HG02763 (cell line): ENCODE measurements around the gene LIMA1.
"Not testable (repeated sequence)": the region's sequence is repeated elsewhere in the genome, so short reads cannot be mapped to it uniquely, and the experiment has no call there.

Experiments used
- ATAC-seq: cut with Tn5 transposase; IDR thresholded peaks from one replicate; pipeline ENCODE4 v1.9.1; 2021; ENCODE audit warnings: mild to moderate bottlenecking, moderate library complexity; ENCODE audit not compliant: unreplicated experiment

LIMA1 gene

DNA sequence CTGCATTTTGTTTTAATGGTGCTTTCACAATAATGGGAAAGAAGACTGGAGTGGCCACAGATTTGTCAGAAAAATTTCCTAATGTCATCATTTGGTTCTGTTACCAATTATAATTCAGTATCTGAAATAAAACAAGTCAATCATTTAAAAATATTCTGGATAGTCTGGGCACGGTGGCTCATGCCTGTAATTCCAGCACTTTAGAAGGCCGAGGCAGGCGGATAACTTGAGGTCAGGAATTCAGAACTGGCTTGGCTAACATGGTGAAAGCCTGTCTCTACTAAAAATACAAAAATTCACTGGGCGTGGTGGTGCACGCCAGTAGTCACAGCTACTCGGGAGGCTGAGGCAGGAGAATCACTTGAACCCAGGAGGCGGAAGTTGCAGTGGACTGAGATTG, 4.0 kb upstream of the LIMA1 start:
- no peak for ATAC-seq

DNA sequence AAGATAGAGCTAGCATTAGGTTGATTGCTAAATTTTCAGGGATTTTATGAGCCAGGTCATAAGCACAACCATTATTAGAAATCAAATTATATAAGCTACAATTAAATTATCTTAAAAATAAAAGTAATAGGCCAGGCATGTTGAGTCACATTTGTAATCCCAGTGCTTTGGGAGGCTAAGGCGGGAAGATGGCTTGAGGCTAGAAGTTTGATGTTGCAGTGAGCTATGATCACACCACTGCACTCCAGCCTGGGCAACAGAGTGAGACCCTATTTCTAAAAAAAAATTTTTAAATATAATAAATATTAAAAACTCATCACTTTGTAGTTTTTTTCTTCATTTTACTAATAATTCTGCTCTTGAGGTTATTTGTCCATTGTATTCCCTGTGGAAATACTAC, 1.9 kb upstream of the LIMA1 start:
- ATAC-seq: no peak

DNA sequence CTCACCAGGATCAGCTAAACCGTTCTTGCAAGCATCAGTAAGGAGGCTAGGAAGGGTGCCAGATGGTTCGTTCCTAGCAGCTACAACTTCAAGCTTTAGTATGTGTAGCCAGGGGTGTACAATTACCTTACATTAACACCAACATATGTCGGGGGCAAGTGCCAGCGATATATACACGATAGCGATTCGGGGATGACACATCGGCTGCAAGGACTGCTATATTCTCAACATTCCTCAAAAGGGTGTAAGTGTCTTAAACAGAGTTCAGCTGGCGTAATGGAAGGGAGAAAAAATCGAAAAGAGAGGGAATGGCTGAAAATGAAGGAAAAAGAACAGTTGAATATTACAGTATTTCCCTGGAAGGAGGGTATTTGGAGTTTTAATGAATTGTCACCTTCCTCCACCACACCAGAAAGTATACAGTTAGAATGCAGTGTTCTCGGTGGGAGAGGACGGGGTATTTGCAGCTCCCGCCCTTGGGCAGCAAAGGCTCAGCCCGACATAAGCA, 545 bp downstream of the LIMA1 start:
- peak; percentile 20 for ATAC-seq

GRCh38 chr12:50279501-50279900, 3.8 kb downstream of the LIMA1 start:
- ATAC-seq: no peak

GRCh38 chr12:50276912-50277671, 6.2 kb downstream of the LIMA1 start:
- ATAC-seq: no peak

DNA sequence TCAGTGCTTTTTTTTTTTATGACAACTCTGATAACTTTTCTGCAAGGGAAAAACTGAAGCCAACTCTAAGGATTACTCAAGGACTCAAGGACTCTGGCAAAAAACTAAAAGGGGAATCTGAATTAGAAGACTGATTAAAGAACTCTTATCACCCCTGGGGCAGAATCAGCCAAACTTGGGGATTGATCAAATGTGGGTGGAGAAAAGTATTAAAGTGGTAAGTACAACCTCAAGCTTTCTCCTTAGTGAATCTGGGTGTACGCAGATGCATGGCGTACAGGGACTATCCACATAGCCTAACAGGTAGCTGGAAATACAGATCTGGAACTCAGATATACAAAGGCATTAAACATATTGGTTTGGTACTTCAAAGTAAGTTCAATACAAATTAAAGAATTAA, 7.3 kb downstream of the LIMA1 start:
- no peak for ATAC-seq

DNA sequence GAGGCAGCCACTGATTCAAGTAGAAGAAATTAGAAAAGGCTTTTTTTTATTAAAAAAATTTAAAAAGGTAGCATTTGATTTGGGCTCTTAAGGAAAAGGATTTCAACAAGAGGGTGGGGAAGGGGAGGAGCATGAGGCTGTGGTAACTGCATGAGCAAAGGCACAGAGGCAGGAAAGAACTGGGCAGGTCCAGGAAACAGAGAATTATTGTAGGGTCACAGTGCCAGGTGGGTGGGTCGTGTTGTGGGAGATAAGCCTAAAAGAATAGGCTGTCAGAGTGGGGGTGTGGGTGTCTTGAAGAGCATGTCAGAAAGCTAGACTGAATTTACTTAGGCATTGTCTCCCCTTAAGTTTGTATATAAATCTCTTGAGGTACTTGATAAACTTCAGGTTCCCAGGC, 7.8 kb downstream of the LIMA1 start:
- no peak for ATAC-seq

GRCh38 chr12:50275127-50275526, 8.2 kb downstream of the LIMA1 start:
- ATAC-seq: not testable (repeated sequence)

DNA sequence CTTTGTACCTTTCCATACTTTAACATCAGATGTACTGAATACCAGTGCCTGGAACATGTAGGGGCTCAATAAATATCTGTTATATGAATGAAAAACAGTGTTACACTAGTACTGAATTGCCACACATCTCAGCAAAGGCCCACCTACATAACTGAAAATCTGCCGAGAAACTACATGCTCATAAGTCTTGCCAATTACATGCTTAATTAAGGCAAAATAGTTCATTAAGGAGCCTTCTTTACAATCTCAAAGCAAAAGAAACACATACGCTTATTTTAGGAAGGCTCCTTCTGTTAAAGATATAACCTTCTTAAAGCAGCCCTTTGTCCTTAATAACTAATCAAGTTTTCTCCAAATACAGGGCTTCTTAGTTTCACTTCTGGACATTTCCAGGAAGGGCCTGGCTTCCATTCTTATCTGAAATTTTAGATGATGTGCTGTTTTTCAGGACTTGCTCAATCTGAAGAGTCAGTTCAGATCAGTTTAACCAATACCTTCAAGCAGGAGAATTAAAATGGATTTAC, 11.5 kb downstream of the LIMA1 start:
- ATAC-seq: no peak

DNA sequence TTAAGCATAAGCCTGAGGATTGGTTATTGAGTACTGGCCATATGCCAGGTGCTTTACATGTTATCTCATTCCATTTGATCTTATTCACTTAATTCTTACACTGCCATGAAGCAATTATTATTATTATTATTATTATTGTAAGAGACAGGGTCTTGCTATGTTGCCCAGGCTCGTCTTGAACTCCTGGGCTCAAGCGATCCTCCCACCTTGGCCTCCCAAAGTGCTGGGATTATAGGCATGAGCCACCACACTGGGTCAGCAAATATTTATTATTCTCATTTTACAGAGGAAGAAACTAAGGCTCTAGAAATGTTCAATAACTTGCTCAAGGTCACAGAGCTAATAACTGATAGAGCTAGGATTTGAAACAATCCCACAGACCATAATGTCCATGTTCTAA, 14.8 kb downstream of the LIMA1 start:
- no peak for ATAC-seq

- no peak for ATAC-seq
These were observed 17.4 kb downstream of the LIMA1 start for GRCh38 chr12:50265770-50266524.

DNA sequence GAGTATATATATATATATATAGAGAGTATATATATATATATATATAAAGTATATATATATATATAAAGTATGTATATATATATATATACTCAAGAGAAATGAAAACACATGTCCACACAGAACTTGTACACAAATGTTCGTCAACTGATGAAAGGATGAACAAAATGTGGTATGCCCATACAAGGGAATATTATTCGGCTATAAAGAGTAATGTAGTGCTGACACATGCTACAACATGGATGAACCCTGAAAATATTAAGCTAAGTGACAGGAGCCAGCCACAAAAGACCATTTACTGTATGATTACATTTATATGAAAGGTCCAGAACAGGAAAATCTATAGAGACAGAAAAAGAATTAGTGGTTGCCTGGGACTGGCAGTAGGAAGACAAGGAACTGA, 19.5 kb downstream of the LIMA1 start:
- ATAC-seq: no peak

DNA sequence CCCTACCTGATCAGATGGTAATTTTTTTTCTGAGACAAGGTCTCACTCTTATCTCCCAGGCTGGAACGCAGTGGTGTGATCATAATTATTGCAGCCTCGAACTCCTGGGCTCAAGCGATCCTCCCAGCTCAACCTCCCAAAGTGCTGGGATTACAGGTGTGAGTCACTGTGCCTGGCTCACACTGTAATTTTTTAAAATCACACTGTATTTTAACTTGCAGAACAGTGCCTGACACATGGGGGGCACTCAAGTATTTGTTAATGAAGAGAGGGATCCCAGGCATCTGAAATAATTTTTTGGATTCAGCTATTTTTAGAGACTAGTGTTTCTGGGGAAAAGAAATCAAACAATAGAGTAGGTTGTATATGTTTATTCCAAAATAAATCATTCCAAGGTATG, 21.7 kb downstream of the LIMA1 start:
- no peak for ATAC-seq

DNA sequence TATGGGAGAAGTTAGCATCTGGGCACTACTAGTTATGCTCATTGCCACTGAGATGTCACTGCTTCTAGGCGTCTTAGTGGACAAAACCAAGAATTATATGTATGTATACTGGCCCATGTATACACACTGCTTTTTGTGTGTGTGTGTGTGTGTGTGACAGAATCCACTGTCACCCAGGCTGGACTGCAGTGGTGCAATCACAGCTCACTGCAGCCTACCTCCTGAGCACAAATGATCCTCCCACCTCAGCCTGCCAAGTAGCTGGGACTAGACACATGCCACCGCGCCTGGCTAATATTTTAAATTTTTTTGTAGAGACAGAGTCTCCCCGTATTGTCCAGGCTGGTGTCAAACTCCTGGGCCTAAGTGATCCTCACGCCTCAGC, 25.2 kb downstream of the LIMA1 start:
- no peak for ATAC-seq

DNA sequence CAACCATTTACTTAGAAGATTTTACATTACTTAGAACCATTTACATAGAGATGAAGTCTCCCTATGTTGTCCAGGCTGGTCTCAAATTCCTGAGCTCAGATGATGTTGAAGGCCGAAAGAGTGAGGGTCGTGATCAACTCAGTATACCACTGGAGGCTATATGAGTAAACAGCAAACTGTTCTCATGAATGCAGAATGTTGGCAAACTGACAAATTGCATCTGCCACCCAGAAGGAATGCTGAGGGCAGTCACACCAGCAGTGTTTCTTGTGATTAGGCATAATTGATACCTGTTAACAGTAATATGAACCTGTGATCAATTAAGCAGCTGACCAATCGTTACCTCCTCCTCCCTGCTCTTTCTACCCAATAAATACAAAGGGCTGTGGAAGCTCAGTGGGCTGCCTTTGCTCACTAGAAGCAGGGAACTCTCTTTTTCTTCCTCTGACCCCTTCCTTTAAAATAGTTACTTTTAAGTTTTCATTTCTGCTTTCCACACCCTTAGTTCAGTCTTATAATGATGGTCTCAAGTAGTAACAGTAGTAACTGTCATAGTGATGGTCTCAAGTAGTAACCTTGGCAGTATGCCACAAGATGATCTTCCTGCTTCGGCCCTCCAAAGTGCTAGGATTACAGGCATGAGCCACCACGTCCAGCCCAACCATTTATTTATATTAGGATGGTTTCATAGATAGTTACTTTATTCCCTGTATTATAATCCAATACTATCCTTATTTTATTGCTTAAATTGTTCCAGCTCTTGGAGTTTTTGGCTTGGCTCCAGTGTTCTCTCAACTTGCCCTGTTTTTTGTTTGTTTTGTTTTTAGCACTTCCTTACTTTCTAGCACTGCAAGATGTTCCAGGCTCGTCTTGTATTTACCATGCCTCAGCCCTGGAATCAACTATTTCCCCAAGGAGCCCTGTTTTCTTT, 25.8 kb downstream of the LIMA1 start:
- ATAC-seq: no peak

- ATAC-seq: no peak
These were observed 26.6 kb downstream of the LIMA1 start for GRCh38 chr12:50256761-50257160.

DNA sequence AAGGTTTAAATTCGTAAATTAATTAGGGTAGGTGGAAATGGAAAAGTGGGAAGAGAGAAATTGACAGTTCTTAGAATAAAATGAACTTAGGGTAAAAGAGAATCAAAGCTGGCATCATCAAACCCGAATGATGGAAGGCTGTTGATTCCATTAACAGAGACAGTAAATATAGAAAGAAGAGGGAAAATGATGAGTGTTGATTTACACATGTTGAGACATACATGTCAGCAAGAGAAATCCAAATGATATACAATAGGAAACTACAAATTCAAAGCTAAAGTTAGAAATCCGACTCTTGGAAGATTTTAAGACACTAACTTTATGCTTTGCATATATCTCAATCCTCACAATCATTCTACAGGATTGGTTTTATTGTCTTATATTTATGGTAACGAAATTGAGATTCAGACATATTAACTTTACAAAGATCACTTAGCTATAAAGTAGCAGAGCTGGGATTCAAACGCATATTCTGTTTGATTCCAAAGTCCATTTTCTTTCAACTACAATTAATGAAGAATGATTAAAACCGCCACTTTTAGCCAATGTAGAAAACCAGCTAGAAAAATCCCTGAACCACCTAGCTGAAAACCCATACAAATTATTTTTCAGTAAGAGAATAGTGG, 30.2 kb downstream of the LIMA1 start:
- no peak for ATAC-seq

DNA sequence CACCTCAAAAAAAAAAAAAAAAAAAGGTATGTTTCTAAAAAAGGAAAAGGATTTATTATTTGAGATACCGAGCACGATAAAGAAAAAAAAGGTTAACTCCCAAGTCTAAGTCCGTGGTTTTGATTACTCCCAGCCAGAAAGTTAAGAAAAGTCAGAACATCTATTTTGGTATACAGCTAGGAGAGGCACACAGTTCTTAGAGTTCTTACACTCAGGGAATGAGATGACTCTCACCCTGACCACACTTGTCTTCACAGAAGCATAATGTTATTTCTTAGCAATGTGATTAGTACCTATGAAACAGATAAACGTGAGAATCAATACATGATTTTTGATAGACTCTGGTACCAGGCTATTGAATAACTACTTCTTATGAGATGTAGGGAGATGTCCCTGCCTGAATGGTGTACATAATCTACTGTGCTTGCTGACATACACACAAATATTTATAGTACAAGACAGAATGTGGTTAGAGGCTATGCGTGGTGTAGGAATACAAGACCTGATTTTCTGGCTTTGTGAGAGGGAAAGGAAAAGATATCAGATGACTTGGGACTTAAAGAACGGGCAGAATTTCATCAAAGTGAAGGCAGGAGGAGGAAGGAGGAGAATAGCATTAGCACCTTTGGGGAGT, 31.6 kb downstream of the LIMA1 start:
- no peak for ATAC-seq

DNA sequence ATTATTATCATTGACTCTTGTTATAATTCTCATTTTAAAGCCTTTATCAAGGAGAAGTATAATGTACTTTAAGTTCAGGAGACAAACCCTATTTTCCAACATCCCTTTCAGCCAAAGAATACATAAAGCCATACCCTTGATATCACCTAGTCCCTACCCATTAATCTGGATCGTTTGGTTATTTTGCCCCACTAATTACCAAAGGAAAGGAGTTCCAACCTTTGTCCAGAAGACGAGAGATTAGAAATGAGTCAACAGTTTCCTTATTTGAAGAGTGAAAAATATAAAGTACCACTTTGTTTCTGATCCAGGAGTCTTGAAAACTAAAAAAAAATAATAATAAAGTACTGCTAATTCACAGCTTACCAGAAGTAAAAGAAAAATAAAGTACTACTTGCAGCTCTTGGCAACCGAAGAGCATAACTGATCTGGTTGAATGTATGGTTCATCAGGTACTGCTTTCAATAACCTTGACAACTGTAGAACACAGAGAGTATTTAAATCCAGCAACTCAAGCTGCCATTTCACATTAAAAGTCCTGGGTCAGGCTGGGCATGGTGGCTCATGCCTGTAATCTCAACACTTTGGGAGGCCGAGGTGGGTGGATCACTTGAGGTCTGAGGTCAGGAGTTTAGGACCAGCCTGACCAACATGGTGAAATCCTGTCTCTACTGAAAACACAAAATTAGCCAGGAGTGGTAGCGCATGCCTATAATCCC, 33.7 kb downstream of the LIMA1 start:
- no peak for ATAC-seq
